Activated CD4-positive, alpha-beta T cell treated with anti-CD3 and anti-CD28 coated beads, Interleukin-2, amount 50 U/mL, for 48 hours (primary cell): Measurements from ENCODE around the gene DPF3.
"Not testable (repeated sequence)": the region's sequence is repeated elsewhere in the genome, so short reads cannot be mapped to it uniquely, and the experiment has no call there.

Experiments
- DNase-seq, 2 experiments: peaks; one replicate each; pipeline ENCODE4 v3.0.0-alpha.2; 2020

Gene DPF3

DNA sequence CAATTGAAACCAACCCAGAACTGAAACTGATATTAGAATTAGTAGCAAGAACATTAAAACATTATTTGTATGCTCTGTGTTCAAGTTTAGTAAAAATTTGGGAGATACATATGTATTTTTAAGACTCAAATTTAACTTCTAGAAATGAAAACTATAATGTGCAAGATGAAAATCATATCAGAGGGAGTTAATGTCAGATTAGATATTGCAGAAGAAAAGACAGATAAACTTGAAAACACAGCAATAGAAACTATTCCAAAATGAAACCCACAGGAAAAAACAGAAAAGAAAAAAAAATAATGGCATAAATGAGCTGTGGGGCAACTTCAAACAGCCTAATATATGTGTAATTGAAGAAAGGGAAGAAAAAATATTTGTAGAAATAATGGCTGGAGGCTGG, 134.9 kb downstream of the DPF3 start:
- no peak for DNase-seq

DNA sequence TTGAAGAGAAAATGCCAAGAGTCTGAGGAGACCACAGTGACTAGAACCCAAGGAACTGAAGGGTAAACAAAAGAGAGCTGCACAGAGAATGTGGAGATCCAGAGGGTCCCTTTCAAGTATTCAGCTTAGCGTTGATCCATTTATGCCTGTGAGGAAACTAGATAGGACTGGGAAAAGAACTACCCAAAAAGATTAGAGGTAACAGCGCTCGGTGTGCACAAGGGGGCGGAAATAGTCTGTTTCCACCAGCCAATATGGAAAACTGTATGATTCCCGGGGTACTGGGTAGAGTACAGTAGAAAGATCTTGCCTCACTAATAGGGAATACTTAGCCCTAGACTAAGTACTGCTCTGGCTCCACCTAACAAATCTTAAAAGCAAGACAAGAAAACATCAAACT, 135.5 kb downstream of the DPF3 start:
- no peak for DNase-seq

DNA sequence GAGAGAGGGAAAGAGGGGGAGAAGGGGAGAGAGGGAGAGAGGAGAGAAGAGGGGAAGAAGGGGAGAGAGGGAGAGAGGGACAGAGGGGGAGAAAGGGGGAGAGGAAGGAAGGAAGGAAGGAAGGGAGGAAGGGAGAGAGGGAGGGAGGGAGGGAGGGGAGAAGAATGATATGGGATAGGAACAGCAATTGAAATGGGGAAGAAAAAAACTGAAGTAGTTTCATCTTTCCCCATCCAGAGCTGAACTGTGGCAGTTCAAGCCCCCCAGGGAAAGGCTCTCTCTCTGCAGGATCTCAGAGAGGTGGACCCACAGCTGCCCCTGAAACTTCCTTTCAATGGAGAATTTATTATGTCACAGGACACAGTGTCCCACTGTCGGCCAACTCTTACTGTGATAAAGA, 136.9 kb downstream of the DPF3 start:
- no peak for DNase-seq

DNA sequence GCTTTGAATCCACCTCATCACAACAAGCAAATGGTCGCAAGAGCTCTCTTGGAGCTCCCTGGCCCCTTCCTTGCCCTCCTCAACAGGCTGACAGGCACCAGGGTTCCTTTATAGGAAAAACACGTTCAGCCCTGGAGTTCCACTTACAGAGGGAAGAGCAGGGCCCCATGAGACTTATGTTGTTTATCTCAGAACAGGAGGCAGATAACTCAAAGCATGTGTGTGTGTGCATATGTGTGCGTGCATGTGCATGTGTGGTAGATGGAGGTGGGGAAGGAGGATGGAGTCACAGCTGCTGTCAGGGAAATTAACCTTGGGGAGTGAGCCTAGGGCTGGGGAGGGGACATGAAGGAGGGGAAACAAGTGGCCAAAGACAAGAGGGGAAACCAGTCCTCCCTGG, 138.1 kb downstream of the DPF3 start:
- no peak for DNase-seq

DNA sequence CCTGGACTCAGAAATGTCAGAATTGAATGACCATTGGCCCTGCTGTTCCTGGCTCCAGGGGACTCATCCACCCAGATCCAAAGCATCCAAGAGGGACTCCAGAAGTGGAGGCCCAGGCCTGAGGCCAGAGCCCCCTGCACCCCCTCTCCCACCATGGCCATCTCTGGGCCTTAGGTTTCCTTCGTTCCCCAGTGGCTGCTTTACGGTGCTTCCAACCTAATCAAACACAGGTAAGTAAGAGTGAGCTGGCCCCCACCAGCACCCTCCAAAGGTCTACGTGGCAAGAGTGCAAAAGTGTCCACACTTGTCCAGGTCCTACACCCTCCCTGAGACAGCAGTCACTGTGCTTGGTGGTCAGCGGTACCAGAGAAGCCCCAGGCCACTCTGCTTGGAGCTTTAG, 139.0 kb downstream of the DPF3 start:
- DNase-seq: no peak

DNA sequence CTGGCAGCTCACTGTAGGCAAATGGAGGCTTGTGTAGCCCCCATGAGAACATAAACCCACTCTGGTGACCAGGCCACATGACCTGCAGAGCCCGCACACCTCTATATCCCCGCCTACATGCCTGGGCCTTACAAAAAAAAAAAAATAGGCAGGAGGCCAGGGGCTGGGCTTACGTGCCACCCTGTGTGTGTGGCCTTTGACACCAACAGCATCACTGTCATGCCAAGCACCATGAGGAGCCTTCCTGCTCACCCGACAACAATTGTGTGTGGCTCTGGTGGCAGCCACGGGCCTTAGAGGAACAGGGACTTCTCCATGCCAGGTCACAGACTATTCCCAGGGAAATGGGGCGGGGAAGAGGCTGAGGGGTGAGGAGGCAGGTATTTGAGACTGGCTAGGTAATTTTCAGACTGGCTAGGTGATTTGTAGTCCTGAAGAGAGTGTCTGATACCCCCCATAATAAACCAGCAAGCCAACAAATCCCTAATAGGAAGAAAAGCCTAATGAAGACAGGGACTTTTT, 140.0 kb downstream of the DPF3 start:
- DNase-seq: no peak

DNA sequence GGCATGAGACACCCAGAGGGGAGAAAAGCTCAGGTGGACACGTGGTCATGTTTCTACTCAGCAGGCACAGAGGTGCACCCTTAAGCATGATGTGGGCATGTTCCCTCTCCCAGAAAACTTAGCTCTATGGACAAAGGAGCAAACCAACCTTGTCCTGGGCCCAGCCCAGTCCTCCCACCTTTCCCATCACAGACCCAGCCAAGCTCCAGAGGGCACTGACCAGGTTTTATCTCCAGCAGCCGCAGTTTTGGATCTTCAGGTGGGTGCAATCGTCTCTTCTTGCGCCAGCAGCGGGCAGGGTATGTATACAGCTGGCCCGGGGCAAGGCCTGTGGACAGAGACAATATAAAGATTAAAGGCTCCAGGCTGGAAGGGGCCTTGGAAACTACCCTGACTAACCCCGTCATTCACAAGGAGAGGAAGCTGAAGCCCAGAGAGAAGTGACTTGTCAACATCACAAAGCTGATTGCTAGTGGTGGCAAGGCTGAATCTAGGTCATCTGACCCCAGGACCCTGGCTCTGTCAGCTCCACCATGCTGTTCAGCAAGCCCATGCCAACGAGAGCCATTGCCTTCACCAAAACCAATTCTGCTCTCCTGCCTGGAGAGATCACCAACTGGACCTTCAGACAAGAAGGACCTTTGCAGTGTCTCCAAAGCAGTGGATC, 140.7 kb downstream of the DPF3 start:
- DNase-seq: no peak

DNA sequence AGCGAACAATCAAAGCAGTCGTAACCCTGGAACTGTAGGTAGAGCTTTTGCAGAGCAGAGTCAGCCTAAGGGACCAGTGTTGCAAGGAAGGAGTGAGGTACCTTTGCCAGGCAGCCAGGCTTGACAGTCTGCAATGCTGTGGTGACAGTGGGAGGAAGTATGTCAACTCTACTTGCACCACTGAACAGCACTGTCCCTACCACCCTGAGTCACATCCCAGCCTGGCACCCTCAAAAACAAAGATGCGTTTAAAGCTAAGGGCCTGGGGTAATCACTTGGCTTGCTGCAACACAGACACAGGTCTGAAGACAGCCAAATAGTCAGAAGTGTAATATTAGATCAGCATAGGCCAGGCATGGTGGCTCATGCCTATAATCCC, 141.9 kb downstream of the DPF3 start:
- no peak for DNase-seq

DNA sequence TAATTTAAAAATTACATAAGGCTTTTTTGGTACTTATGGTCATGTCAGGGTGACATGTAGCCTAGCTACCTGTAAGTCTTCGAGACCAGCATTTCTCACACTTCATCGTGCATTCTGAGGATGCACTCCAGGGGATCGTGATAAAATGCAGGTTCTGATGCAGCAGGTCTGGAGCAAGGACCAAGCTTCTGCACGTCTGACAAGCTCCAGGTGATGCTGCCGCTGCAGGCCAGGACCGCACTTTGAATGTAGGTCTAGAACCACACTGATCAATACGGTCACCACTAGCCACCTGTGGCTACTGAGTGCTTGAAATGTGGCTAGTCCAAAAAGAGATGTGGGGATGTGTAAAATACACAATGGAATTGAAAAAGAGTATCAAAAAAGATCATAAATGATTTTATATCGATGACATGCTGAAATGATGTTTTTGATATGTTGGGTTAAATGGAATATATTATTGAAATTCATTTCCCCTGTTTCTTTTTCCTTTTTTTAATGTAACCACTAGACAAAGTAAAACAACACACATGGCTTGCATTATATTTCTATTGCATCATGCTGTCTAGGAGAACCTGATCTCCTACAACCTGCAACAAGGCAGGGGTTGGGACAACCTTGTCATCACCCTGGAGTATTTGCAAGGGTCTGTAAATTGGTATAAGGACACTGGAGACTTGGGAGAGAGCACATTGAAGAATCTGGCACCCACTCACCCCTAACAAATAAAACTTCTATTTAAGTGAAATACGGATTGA, 142.4 kb downstream of the DPF3 start:
- no peak for DNase-seq

DNA sequence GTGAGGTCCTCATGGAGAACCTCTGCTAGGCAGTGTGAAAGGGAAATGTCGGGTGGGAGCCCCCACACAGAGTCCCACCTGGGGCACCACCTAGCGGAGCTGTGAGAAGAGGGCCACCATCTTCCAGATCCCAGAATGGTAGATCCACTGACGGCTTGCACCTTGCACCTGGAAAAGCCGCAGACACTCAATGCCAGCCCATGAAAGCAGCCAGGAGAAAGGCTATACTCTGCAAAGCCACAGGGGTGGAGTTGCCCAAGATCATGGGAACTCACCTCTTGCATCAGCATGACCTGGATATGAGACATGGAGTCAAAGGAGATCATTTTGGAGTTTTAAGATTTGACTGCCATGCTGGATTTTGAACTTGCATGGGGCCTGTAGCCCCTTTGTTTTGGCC, 145.0 kb downstream of the DPF3 start:
- not testable (repeated sequence) for DNase-seq

DNA sequence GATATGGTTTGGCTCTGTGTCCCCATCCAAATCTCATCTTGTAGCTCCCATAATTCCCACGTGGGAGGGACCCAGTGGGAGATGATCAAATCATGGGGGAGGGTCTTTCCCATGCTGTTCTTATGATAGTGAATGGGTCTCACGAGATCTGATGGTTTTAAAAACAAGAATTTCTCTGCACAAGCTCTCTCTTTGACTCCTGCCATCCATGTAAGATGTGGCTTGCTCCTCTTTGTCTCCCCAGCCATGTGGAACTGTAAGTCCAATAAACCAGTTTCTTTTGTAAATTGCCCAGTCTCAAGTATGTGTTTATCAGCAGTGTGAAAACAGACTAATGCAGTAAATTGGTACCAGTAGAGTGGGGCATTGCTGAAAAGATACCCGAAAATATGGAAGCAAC, 146.2 kb downstream of the DPF3 start:
- DNase-seq: no peak

DNA sequence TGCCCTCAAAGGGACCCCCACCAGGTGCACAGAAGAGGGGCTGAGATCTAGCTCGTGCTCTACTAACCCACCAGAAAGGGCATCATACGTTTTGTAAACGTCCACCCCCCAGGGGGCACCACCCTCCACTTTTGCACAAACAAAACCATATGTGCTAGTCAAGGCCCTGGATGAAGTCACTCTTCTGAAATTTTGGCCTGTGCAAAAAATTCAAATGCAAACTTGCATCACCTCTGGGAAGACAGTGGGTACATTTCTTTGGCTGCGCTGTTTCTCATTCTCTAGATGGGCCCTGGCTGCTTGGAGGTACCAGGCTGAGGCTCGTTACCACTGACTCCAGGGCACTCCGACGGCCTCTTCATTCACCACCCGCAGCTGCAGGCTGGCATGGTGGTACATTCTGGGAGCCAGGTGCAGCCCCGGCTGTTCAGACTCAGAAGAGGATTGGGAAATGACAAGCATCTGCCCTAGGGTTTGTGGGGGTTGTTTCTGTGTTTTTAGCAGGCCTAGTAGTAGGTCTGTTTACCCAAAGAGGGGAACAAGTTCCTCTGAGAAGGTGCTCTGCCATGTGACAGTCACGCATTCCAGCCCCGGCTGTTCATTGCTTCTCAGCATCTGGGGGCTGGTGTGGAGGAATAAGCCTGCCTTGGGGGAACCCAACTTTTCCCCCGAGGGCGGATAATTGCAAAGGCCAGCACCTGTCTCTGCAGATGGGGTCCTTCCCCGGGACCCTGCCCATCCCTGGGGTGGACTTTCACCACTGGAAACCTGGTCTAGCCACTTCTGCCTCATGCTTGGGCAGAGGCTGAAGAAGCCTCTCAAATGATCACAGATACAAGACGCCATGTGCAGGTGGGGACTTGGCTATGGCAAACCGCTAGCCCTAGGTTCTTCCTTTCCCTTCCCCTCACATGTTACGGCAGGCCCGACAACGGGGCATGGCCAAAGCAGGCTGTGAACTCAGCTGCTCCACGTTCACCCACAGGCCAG, 147.6 kb downstream of the DPF3 start:
- no peak for DNase-seq

DNA sequence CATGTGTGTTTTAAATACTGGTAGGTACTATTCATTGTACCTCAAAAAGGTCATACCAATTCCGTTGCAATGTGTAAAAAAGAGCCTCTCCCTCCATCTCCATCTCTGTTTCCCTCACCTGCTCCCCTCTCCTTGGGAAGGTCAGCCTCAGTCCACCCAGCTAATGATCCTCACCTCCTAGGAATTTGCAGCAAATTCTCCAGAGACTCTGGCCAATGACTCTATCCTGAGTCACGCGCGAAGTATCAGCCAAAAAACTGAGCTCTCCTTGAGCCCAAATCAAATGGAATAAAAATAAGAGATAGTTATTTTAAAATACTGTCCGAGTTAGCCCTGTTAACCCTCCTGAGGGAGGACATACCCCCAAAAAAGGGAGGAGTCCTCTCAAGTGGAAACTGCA, 148.4 kb downstream of the DPF3 start:
- DNase-seq: no peak

DNA sequence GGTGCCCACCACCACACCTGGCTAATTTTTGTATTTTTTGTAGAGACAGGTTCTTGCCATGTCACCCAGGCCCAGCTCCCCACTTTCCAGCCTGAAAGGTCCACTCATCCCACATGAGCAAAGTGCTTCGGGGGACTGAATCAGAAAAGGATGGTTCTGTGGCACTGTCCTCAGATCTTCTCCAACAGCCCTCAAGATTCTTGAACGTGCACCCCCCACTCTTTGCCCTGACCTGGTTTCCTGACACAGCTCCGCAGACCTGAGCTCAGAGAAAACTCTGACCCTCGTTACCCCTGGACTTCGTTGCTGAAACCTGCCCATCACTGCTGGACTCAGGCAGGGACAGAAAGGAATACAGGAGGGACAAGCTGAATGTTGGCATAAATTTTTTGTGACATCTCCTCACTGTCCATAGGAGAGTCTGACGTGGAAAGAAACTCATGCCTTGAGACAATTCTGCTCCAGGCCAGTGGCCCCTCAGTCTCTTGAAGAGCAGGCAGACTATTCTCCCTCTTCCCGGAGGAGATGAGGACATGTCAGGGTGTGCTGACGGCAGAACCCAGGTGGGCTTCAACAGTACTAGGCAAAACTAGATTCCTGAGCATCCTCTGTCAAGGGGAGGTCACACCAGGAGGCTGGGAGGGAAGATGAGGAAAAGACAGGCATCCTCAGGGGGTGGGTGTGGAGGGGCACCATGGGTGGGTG, 149.3 kb downstream of the DPF3 start:
- no peak for DNase-seq

DNA sequence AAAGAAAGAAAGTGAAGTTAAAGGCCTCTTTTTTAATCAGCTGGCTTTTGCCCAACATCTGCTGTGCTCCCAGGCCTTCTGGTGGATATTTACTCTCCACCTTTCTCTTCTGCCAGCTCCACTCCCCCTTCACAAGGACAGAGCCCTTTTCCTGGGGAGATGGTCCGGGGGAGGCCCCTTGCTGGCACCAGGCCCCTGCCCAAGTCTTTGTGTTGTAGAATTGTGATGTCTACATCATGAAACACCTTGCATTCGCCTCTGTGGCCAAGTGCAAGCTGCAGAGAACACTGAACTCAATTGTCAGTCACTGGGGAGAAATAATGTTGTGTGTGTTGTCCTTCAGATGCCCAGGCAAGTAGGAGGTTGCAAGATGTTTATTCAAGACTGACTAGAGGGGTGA, 150.3 kb downstream of the DPF3 start:
- DNase-seq: no peak

DNA sequence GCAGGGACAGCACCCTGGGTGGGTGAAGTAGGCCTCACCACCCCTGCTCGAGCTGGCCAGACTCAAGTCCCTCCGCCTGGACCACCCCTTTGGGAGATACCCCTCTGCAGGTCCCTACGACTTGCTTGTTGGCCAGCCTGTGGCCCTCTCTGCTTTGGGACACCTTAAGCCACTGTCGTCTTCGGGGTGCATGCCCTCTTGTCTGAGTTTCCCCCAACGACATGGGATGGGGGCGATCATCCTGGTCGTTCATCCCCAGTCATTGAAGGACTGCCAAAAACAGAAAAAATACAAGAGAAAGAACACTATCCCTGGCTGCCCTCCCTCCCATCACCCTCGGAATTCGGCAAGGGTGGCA, 151.1 kb downstream of the DPF3 start:
- no peak for DNase-seq

DNA sequence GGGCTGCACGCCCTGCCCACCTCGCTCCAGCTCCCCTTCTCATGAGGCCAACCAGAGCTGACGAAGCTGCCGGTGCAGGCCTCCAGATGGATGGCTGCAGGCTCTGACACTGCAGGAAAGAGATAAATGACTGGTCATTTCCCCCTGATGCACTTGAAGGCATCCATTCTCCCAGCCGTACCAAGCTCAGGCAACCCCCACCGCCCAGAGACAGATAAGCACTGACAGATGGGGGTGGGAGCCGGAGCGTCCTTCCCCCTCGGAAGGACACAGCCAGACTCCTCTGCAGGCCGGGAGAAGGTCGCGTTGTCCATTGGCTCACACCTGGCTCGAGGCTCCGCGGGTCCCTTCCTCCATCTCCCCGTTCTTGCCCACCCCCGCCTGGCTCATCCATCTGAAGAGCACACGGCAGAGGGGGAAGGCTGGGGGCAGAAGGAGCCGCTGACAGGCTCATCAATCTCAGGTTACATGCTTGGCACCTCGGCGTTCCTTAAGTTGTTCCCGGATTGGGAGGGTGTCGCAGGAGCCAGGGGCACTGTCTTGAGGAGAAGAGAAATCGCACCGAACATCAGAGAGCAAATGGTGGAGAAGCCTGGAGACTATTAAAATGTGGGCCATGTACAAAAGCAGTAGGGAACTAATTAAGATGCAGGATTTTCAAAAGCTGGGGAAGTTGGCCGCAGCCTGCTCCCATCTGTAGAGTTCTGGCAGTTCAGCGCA, 151.6 kb downstream of the DPF3 start:
- DNase-seq: no peak

DNA sequence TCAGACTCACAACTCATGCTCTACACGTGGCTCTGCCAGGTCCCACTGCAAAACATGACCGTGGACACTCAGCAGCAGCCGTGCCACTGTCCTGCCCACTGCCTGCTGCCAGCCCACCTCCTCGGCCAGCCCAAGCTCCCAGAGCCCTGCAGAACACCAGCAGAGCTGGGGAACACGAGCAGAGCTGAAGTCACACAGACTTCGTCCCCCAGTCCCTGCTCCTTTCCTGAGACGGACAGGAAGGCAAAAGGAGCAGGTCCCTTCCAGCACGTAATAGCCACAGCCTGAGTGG, 152.1 kb downstream of the DPF3 start:
- DNase-seq: no peak

DNA sequence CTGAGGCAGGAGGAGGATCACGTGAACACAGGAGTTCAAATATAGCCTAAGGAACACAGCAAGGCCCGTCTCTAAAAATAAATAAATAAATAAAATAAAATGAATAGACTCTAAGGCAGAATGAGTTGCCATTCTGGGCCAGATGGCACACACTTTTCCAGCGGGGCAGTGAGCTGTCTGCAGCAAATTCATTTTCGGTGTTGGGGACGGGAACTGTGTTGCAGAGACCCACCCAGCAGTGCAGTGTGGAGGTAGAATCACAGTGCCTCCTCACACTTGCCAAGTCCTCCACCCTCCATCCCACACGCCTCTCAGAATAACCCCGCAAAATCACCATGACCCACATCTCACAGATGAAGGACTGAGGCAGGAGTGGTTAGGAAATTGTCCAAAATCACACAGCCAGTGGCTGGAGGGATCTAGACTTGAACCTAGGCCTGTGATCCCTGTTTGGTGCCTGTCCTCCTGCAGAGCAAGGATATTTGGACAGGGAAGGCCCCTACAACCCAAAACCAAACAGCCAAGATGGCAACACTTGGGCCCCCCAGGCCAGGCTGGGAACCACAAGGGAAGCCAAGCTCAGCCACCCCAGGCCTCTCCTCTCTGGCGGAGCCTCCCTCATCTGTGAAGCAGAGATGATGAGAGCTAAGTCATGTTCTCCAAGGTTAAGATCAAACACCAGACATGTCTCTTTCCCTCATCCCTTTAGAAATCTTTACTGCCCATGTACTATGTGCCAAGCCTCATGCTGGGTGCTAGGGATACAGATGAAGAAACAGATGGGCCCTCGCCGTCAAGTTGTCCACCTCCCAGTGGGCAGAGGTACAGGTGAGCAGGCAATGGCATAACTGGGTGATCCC, 152.7 kb downstream of the DPF3 start:
- no peak for DNase-seq

DNA sequence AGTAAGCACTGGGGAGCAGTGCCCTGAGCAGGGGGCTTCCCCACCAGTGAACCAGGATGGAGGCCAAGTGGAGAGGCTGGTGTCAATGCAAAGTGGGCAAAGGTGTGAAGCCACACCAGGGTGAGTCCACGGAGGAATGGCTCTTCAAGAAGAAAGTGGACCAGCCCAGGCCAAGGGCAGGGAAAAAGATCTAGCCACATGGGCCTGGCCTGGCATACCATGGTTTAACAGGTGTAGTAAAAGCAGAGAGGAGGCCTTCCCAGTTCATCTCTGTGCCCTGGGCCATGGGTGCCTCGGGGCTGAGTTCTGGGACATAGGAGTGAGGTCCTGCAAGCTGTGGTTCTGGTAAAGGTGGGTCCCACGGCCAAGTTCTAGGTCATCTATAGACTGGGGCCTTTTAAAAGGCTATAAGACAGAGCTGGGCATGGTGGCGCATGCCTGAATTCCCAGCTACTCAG, 153.4 kb downstream of the DPF3 start:
- no peak for DNase-seq
